Activated CD4-positive, alpha-beta memory T cell treated with anti-CD3 and anti-CD28 coated beads for 36 hours (primary cell): ENCODE results near the gene MRPS5. TPM values are rescaled to one million over a fixed set of nuclear protein-coding genes. Genes with fewer than 3 reads are reported as not detected.

Source experiments
- CTCF ChIA-PET: fragments of 350-600 bp; sonication (Branson Sonifier 250); formaldehyde crosslinking; loops from one replicate; lab custom pipeline; 2021; ENCODE audit warnings: antibody characterized with exemption, inconsistent platforms; lab: Charles Lee
- POLR2A ChIA-PET: fragments of 350-600 bp; sonication (Branson Sonifier 250); formaldehyde crosslinking; loops from one replicate; lab custom pipeline; 2021; ENCODE audit warnings: antibody characterized with exemption; lab: Charles Lee
- DNase-seq: peaks from one replicate; pipeline ENCODE4 v3.0.0-alpha.2; 2020
- H3K27ac Mint-ChIP-seq: one replicate; pipeline ENCODE4 v1.8.0; 2021; ENCODE audit warnings: mixed read lengths
- H3K27me3 Mint-ChIP-seq: one replicate; pipeline ENCODE4 v1.8.0; 2021; ENCODE audit warnings: mixed read lengths
- H3K36me3 Mint-ChIP-seq: one replicate; pipeline ENCODE4 v1.8.0; 2021; ENCODE audit warnings: mixed read lengths
- H3K4me1 Mint-ChIP-seq: one replicate; pipeline ENCODE4 v1.8.0; 2021; ENCODE audit warnings: low read depth, mixed read lengths
- H3K4me3 Mint-ChIP-seq: one replicate; pipeline ENCODE4 v1.8.0; 2021; ENCODE audit warnings: mild to moderate bottlenecking, mixed read lengths
- H3K9me3 Mint-ChIP-seq: one replicate; pipeline ENCODE4 v1.8.0; 2021; ENCODE audit warnings: mixed read lengths
- intact Hi-C: fragments of 100-400 bp; cut with micrococcal nuclease; formaldehyde crosslinking; loops from one replicate; pipeline ENCODE4 v1.15.1; 2023
- total RNA-seq, 2 experiments: library from RNA; stranded (reverse); gene quantifications; one replicate each; pipeline ENCODE4 v1.2.3, GENCODE V29; 2021

The MRPS5 gene
- 10 to 100 TPM; 79.3 to 82.3 TPM for total RNA-seq

DNA sequence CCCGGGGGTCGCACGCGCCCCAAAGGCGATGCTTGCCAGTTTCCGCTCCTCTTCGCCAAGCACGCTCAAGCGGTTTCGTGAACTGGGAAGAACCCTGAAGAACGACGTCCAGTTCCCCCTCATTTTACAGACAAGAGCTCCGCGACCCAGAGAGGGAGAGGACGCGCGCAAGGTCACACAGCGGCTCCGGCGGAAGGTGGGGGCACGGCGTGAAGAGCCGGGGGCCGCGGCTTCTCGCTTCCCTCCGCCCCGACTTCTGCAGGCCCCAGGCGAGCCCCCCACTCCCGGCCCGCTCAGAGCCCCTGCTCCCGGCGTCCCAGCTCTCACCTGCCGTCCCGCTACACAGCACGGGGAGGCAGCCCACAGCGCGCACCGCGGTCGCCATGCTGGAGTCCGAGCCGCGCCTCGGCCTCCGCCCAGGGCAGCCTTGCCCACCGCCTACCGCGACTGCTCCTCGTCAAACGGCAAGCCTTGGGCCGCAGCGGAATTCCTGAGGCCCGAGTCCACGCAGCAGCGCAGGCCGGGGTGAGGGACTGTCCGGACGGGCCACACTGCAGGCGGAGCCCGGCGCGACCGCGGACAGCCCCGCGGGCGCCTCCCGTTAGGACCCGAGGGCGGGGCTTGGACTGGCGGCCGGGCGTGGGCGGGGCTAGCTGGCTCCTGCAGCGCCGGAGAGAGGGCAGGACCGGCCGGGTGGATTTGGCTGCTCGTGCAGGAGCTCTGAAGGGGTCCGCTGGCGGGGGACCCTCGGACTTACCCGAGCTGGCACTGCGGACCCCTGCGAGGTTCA, at the start of gene MRPS5:
TSS of gene MRPS5 (minus strand) at position 402 of the 790 bp plus-strand sequence. CDS start at position 385, 17 bp downstream.
- POLR2A ChIA-PET, result interaction anchor here (0.8 to 3.2 kb wide), 8 partner anchors 12 to 47 kb away, joined by 3 to 18 read pairs (median 4); partner anchors contain the start of genes ZNF2 and ZNF514
- H3K4me1 Mint-ChIP-seq, result peaks cover 43% of the 10 kb centered on the region
- H3K27ac Mint-ChIP-seq, result peak within 1 kb of the TSS; percentile 91
- no peaks in the 10 kb centered on the region for H3K27me3 Mint-ChIP-seq
- H3K4me3 Mint-ChIP-seq, result peak within 1 kb of the TSS; percentile 90
- intact Hi-C loops, result loop anchor here (1.0 kb wide), 4 partner anchors 38 to 86 kb away; partner anchors contain the start of genes ZNF2, ZNF514 and ZNF892
- no peaks in the 10 kb centered on the region for H3K9me3 Mint-ChIP-seq
- H3K36me3 Mint-ChIP-seq, result peaks cover 8% of the 10 kb centered on the region
- CTCF ChIA-PET, result interaction anchor here (0.7 to 5.8 kb wide), 10 partner anchors 10 to 282 kb away, joined by 3 to 54 read pairs (median 5); partner anchors contain the start of genes MAL, ZNF2 and ZNF514
- peak; percentile 90 for DNase-seq

DNA sequence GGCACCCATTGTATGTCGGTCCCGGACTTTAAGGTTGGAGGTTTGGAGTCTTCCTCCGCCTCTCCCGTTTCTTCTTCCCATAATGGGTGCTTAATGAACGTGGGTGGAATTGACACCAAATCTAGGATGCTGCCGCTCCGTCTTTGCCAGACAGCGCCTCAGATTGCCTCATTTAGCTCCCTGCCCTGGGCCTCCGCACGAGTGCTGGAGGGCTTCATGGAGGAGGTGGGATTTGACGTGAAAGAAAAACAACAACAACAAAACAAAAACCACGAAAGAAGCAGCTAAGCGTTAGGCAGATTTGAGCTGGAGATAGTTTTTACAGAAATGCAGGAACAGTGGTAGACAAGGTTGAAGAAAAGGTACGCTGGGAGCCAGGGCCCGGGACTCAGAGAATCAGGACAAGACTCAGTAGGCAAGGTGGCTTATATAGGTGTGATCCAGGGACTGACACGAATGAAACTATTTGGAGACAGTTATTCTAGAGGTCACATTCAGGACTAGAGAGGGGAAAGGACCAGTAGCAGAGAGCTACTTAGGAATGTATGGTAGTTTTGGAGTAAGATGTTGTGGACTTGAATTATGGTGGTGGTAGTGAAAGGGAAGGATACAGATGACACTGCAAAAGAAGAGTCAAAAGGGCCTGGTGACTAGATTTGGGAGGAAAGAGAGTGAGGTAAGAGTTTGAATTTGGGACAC, 44.6 kb upstream of the MRPS5 start:
- Mint-ChIP-seq H3K27ac (peak overlapping the region; percentile 93), H3K36me3 (peaks cover 7% of the 10 kb centered on the region)
- CTCF ChIA-PET, result interaction anchor here (0.6 to 2.1 kb wide), 10 partner anchors 44 to 209 kb away, joined by 3 to 8 read pairs (median 4); partner anchors contain the start of gene MRPS5

DNA sequence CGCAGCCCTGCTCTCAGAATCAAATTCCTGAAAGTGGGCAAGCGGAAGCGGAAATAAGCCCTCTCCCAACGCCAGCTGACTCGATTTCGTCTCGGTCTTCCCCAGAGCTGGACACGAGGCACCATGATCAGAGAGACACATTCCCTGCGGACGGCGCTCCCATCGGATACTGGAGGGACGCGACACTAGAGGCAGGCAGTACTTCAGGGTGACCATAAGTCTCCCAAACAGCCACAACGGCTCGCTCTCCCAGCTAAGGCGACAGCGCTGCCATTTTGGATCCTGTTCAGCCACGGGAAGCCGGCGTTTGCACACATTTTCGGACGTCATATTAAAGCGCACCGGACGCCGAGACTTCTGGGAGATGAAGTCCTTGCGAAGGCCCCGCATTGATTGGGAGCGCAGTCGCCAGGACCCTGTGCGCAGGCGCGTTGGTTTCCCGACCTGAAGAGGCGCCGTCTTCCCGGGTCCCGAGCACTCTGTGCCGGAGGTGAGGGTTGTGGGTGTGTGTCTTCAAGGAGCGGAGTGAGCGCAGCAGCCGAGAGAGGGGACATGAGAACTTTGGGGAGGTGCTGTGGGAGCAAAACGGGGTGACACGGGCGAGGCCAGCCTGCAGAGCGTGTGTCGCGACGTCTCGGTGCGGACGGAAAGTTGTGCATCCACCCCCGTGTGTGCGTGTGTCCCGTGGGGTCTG, 43.9 kb upstream of the MRPS5 start, which contains the start of gene ZNF2:
TSS of gene ZNF2 (plus strand) at position 439 of the 694 bp plus-strand sequence. CDS start 10,418 bp downstream, outside the sequence.
- Mint-ChIP-seq H3K36me3 (peaks cover 7% of the 10 kb centered on the region), H3K27ac (peak within 1 kb of the TSS; percentile 93), H3K4me3 (peak within 1 kb of the TSS; percentile 100), H3K4me1 (peaks cover 33% of the 10 kb centered on the region), H3K27me3 (no peaks in the 10 kb centered on the region), H3K9me3 (no peaks in the 10 kb centered on the region)
- DNase-seq, result peak; percentile 98
- CTCF ChIA-PET, result interaction anchor here (0.9 to 2.1 kb wide), 9 partner anchors 27 to 208 kb away, joined by 3 to 8 read pairs (median 4); partner anchors contain the start of gene MRPS5
- POLR2A ChIA-PET, result interaction anchor here (0.8 to 3.1 kb wide), 5 partner anchors 44 to 237 kb away, joined by 3 to 18 read pairs (median 6); partner anchors contain the start of genes FAHD2A, MAL and MRPS5
- intact Hi-C loops, result loop anchor here (1.0 to 5.0 kb wide), 5 partner anchors 42 to 237 kb away; partner anchors contain the start of genes FAHD2A, MAL and ZNF892

More for the DNA sequence above, 44.6 kb upstream of the MRPS5 start:
- peak overlapping the region; percentile 100 for H3K4me3 Mint-ChIP-seq
- POLR2A ChIA-PET, result interaction anchor here (1.7 to 3.1 kb wide), 2 partner anchors 44 to 91 kb away, joined by 5 to 18 read pairs; partner anchors contain the start of gene MRPS5
- H3K9me3 Mint-ChIP-seq, result no peaks in the 10 kb centered on the region
- H3K4me1 Mint-ChIP-seq, result peaks cover 32% of the 10 kb centered on the region
- no peaks in the 10 kb centered on the region for H3K27me3 Mint-ChIP-seq
- intact Hi-C loops, result loop anchor here (5.0 kb wide), 1 partner anchor 139 kb away; the partner anchor contains the start of gene MAL
- DNase-seq, result no peak

DNA sequence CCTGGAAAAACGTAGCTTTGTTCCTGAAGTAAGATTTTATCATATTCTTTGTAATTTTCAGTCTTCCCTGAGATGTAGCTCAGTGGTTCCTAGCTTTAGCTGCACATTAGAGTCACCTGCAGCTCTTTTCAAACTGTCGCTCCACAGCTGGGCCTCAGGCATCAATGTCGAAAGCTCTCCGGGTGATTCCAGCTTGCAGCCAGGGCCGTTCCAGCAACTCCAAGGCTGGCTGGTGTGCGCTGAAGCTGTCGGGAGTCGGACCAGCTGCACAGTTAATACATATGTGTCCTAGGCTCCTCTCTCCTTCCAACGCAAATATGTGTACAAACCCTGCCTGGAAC, 43.4 kb upstream of the MRPS5 start:
- no peaks in the 10 kb centered on the region for H3K9me3 Mint-ChIP-seq
- peaks cover 37% of the 10 kb centered on the region for H3K4me1 Mint-ChIP-seq
- intact Hi-C loops, result loop anchor here (1.0 to 5.0 kb wide), 5 partner anchors 42 to 238 kb away; partner anchors contain the start of genes FAHD2A, MAL and ZNF892
- H3K36me3 Mint-ChIP-seq, result peaks cover 7% of the 10 kb centered on the region
- no peak for DNase-seq
- no peaks in the 10 kb centered on the region for H3K27me3 Mint-ChIP-seq
- H3K27ac Mint-ChIP-seq, result peak overlapping the region; percentile 93
- ChIA-PET CTCF (interaction anchor here (1.1 to 2.1 kb wide), 7 partner anchors 28 to 208 kb away, joined by 3 to 8 read pairs (median 4); partner anchors contain the start of gene MRPS5), POLR2A (interaction anchor here (0.8 to 3.1 kb wide), 5 partner anchors 43 to 238 kb away, joined by 3 to 18 read pairs (median 6); partner anchors contain the start of genes FAHD2A, MAL and MRPS5)
- peak overlapping the region; percentile 100 for H3K4me3 Mint-ChIP-seq

DNA sequence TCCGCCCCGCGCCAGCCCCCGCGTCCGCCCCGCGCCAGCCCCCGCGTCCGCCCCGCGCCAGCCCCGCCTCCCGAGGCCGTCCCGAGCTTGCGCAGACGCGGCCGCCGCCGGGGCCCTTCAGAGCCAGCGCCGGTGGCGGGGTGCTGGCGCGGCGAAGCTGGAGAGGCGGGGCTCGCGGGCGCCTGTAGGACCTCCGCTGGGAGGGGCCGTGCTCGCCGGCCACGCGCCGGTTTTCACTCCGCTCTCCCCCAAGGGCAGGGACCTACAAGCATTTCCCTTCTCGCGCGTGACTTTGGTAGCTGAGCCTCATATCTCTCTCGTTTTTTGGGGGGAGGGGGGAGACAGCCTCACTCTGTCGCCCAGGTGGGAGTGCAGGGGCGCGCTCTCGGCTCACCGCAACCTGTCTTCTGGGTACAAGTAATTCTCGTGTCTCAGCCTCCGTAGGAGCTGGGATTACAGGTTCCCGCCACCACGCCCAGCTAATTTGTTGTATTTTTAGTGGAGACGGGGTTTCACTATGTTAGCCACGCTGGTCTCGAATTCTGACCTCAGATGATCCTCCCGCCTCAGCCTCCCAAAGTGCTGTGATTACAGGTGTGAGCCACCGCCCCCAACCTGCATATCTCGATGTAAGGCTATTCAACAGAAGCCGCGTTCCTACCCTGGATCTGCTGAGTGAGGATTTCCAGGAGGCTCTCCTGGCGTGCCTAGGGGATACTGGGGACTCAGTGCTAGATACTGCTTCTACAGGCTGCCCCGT, 38.3 kb upstream of the MRPS5 start, which contains the start of gene ZNF514:
TSS of gene ZNF514 (minus strand) at position 159 of the 760 bp plus-strand sequence. CDS start 6,595 bp downstream, outside the sequence.
- Mint-ChIP-seq H3K4me3 (peak within 1 kb of the TSS; percentile 82), H3K27me3 (no peaks in the 10 kb centered on the region), H3K4me1 (peaks cover 20% of the 10 kb centered on the region), H3K27ac (peak within 1 kb of the TSS; percentile 62), H3K9me3 (peaks cover 16% of the 10 kb centered on the region), H3K36me3 (peaks cover 21% of the 10 kb centered on the region)
- ChIA-PET POLR2A (interaction anchor here (1.0 kb wide), 1 partner anchor 39 kb away, joined by 4 read pairs; no protein-coding TSS in a partner anchor), CTCF (interaction anchor here (1.2 to 1.4 kb wide), 3 partner anchors 38 to 83 kb away, joined by 3 to 9 read pairs (median 4); partner anchors contain the start of gene MRPS5)
- intact Hi-C loops, result loop anchor here (1.0 to 2.0 kb wide), 2 partner anchors 38 to 83 kb away; no protein-coding TSS in a partner anchor
- DNase-seq, result peak; percentile 76

DNA sequence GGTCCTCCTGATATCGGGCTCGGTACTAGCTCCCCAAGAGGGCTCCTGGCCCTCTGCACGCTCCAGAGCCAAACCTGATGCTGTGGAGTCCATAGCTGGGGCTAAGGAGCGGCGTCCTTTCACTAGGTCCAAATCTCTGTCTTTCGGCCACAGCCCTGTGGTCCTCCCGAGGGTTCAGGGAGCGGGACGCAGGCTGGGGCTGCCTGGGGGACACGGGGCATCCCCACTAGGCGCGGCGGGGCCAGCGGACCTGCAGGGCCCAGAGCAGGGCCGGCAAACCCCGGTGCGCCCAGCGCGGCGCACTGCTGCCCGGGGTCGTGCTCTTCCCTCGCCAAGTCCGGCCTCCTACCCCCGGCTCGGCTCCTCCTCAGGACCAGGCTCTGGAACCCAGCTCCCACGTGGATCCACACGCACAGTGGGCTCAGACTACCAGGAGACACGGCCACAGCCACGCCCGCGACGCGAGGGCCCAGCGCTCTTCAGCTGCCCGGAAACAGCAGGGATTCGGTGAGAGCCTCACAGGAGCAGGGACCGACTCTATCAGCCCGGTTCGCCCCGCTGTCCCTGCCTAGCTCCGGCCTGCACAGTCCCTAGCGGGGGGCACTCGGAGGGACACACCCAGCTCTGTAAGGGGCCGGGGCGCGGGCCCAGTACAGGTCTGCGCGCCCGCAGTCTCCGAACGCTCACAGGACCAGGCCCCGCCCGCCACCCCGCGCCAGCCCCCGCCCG, 37.4 kb upstream of the MRPS5 start:
- H3K27me3 Mint-ChIP-seq, result no peaks in the 10 kb centered on the region
- H3K36me3 Mint-ChIP-seq, result peaks cover 29% of the 10 kb centered on the region
- no peak overlapping the region for H3K27ac Mint-ChIP-seq
- H3K4me3 Mint-ChIP-seq, result peak overlapping the region; percentile 76
- ChIA-PET CTCF (interaction anchor here (1.2 to 1.4 kb wide), 3 partner anchors 37 to 83 kb away, joined by 3 to 9 read pairs (median 4); partner anchors contain the start of gene MRPS5), POLR2A (interaction anchor here (1.0 kb wide), 1 partner anchor 38 kb away, joined by 4 read pairs; no protein-coding TSS in a partner anchor)
- intact Hi-C loops, result loop anchor here (1.0 to 2.0 kb wide), 2 partner anchors 37 to 82 kb away; no protein-coding TSS in a partner anchor
- H3K4me1 Mint-ChIP-seq, result peaks cover 15% of the 10 kb centered on the region
- peaks cover 24% of the 10 kb centered on the region for H3K9me3 Mint-ChIP-seq
- DNase-seq, result peak; percentile 42

DNA sequence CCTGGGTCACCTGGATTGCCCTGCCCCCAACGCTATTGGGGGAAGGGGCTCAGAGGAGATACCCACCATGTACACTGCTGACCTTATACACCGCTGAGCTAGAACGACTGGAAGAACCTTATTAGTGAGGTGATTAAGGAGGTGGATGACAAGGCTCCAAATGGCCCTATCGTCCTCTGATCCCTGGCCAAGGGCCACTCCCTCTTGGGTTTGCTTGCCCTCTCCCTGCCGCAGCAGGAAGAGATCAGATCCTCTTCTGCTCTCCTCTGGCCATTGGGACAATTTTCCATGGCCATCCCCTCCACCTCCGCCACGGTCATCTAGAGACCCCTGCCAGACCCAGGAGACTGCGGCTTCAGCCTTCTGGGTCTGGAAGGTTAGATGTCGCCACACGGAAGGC, 36.8 kb upstream of the MRPS5 start:
- H3K4me1 Mint-ChIP-seq, result peaks cover 10% of the 10 kb centered on the region
- intact Hi-C loops, result loop anchor here (2.0 kb wide), 1 partner anchor 82 kb away; no protein-coding TSS in a partner anchor
- H3K9me3 Mint-ChIP-seq, result peaks cover 29% of the 10 kb centered on the region
- peak overlapping the region; percentile 76 for H3K4me3 Mint-ChIP-seq
- ChIA-PET CTCF (interaction anchor here (1.1 to 1.3 kb wide), 2 partner anchors 74 to 79 kb away, joined by 3 read pairs; no protein-coding TSS in a partner anchor), POLR2A (no interaction called here)
- H3K27me3 Mint-ChIP-seq, result no peaks in the 10 kb centered on the region
- no peak overlapping the region for H3K27ac Mint-ChIP-seq
- H3K36me3 Mint-ChIP-seq, result peaks cover 35% of the 10 kb centered on the region
- no peak for DNase-seq

DNA sequence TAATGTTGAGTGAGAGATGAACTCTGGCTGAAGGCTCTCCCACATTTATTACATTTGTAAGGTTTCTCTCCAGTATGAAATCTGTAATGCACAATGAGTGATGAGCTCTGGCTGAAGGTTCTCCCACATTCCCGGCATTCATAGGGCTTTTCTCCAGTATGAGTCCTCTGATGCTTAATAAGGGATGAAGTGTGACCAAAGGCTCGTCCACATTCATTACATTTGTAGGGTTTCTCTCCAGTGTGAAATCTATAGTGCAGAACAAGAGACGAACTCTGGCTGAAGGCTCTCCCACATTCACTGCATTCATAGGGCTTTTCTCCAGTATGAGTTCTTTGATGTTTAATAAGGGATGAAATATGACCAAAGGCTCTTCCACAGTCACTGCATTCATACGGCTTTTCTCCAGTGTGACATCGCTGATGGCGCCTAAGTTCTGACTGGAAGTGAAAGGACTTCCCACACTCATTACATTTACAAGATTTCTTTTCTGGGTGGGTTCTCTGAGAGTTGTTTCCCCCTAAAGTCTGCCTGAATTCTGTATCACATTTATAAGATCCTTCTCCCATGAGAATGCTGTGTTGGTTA, 27.9 kb upstream of the MRPS5 start:
- POLR2A ChIA-PET, result no interaction called here
- intact Hi-C loops, result no loop called here
- DNase-seq, result no peak
- CTCF ChIA-PET, result no interaction called here
- no peak overlapping the region for H3K27ac Mint-ChIP-seq
- H3K4me3 Mint-ChIP-seq, result no peak overlapping the region
- H3K4me1 Mint-ChIP-seq, result no peaks in the 10 kb centered on the region
- peaks cover 92% of the 10 kb centered on the region for H3K9me3 Mint-ChIP-seq
- peaks cover 83% of the 10 kb centered on the region for H3K36me3 Mint-ChIP-seq
- no peaks in the 10 kb centered on the region for H3K27me3 Mint-ChIP-seq

DNA sequence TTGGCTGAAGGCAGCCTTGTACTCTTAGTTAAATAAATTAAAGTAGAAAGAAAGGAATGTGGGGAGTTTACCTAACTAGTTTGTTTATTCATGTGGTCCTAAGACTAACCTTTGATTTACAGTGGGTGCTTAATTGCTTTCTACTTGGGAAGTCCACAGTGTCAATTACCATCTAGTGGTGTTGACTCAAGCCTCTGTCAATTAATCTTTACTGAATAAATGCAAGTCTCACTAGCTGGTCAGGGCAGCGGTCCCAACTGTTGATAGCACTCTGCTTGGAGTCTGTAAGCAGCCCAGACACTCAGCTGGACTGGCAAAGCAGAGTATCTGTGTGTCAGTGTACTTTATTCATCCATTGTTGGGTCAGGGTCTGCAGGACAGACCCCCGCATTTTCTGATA, 22.2 kb upstream of the MRPS5 start:
- intact Hi-C loops, result no loop called here
- CTCF ChIA-PET, result no interaction called here
- H3K36me3 Mint-ChIP-seq, result peaks cover 45% of the 10 kb centered on the region
- H3K9me3 Mint-ChIP-seq, result peaks cover 87% of the 10 kb centered on the region
- H3K27me3 Mint-ChIP-seq, result no peaks in the 10 kb centered on the region
- no peak overlapping the region for H3K27ac Mint-ChIP-seq
- no peak for DNase-seq
- H3K4me3 Mint-ChIP-seq, result no peak overlapping the region
- POLR2A ChIA-PET, result no interaction called here
- no peaks in the 10 kb centered on the region for H3K4me1 Mint-ChIP-seq
